ENCODE results near the gene FAM171A2.

GRCh38 chr17:44386182-44386525 is 22.5 kb upstream of the FAM171A2 start:
- no peak for TF ChIP-seq CTCF (IDR thresholded peaks at IDR 0.05; ENCODE audit: low read length)
- TF ChIP-seq EZH2phosphoT487 (IDR thresholded peaks at IDR 0.05; ENCODE audit: low read length) = no peak
